T-helper 2 cell (primary cell): Measurements from ENCODE around the gene PSMB2.
A peak's percentile ranks its signal among the peaks of the same experiment; 100 is the strongest.
"Not testable (repeated sequence)": the region's sequence is repeated elsewhere in the genome, so short reads cannot be mapped to it uniquely, and the experiment has no call there.

Source experiments
- DNase-seq, 5 experiments: peaks; one replicate each; pipeline versions ENCODE4 v3.0.0 to v3.0.0-alpha.2; 2012 to 2022
- total RNA-seq, 2 donors: gene quantifications; one replicate each; lab custom pipeline; 2026; lab: John Stamatoyannopoulos, UW

The PSMB2 gene
- 48.9 to 53.3 reads per million in 2 donors for total RNA-seq

- peak; percentile 87 to 97 (median 93) for DNase-seq
Observed at GRCh38 chr1:35641233-35641866, at the start of gene PSMB2. Gene PSMB2 (minus strand): TSS chr1:35641526. CDS start chr1:35641432, 94 bp downstream.

GRCh38 chr1:35691080-35691479 is 49.8 kb upstream of the PSMB2 start:
- DNase-seq, result no peak

GRCh38 chr1:35690103-35690502 is 48.8 kb upstream of the PSMB2 start:
- not testable (repeated sequence) for DNase-seq

- DNase-seq, result no peak
Observed at GRCh38 chr1:35688161-35688560, 46.8 kb upstream of the PSMB2 start.

GRCh38 chr1:35683012-35683411 is 41.7 kb upstream of the PSMB2 start:
- no peak for DNase-seq

- no peak for DNase-seq
Observed at GRCh38 chr1:35680271-35680670, 38.9 kb upstream of the PSMB2 start.

- DNase-seq, result no peak
Observed at GRCh38 chr1:35675773-35676172, 34.4 kb upstream of the PSMB2 start.

GRCh38 chr1:35674111-35674510 is 32.8 kb upstream of the PSMB2 start:
- no peak for DNase-seq

GRCh38 chr1:35672116-35672515 is 30.8 kb upstream of the PSMB2 start:
- DNase-seq, result no peak

GRCh38 chr1:35668506-35668905 is 27.2 kb upstream of the PSMB2 start:
- DNase-seq, result no peak

- DNase-seq, result no peak
Observed at GRCh38 chr1:35666916-35667315, 25.6 kb upstream of the PSMB2 start.

- no peak for DNase-seq
Observed at GRCh38 chr1:35666216-35666615, 24.9 kb upstream of the PSMB2 start.

- no peak for DNase-seq
Observed at GRCh38 chr1:35663434-35663833, 22.1 kb upstream of the PSMB2 start.

- DNase-seq, result no peak
Observed at GRCh38 chr1:35661474-35661795, 20.1 kb upstream of the PSMB2 start.

GRCh38 chr1:35660581-35661473 is 19.5 kb upstream of the PSMB2 start:
- DNase-seq, result peak in 1 of 5 experiments; percentile 46

GRCh38 chr1:35659589-35659988 is 18.3 kb upstream of the PSMB2 start:
- DNase-seq, result no peak

- DNase-seq, result no peak
Observed at GRCh38 chr1:35657851-35658250, 16.5 kb upstream of the PSMB2 start.

- DNase-seq, result no peak
Observed at GRCh38 chr1:35656863-35657232, 15.5 kb upstream of the PSMB2 start.

- no peak for DNase-seq
Observed at GRCh38 chr1:35656148-35656862, 15.0 kb upstream of the PSMB2 start.

GRCh38 chr1:35655196-35655595 is 13.9 kb upstream of the PSMB2 start:
- DNase-seq, result no peak

GRCh38 chr1:35650416-35650815 is 9.1 kb upstream of the PSMB2 start:
- DNase-seq, result no peak

- DNase-seq, result no peak
Observed at GRCh38 chr1:35646043-35646442, 4.7 kb upstream of the PSMB2 start.

- DNase-seq, result no peak
Observed at GRCh38 chr1:35644204-35644603, 2.9 kb upstream of the PSMB2 start.
